ENCODE measurements around the gene SPRN. TPM values are rescaled to one million over a fixed set of nuclear protein-coding genes. Genes with fewer than 3 reads are reported as not detected.
"Not testable (repeated sequence)": the region's sequence is repeated elsewhere in the genome, so short reads cannot be mapped to it uniquely, and the experiment has no call there.

The SPRN gene, protein sequence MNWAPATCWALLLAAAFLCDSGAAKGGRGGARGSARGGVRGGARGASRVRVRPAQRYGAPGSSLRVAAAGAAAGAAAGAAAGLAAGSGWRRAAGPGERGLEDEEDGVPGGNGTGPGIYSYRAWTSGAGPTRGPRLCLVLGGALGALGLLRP
- total RNA-seq = not detected

DNA sequence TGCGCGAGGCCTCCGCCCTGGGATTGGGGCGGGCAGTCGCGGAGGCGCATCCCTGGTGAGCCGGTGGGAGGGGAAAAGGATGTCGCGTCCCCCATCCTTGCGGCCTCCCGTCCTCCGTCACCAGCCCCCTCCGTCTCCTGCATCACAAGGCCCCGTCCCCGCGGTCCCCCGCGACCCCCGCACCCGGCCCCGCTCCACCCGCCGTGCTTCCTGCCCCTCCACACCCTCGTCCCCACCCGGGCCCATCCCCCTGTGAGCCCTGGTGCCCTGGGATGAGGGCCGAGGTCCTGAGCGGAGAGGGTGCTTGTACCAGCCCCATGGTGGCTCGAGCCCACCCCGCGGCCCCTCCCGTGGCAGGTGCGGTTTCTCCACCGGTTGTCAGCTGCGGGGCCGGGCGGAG, at the start of gene SPRN:
TSS of gene SPRN (minus strand) at position 25 of the 400 bp plus-strand sequence. CDS start 944 bp downstream, outside the sequence.
- H3K27me3 Mint-ChIP-seq; CTCF ChIA-PET; H3K36me3 Mint-ChIP-seq (ENCODE audit: low read depth); intact Hi-C loops (cut with micrococcal nuclease); ATAC-seq; H3K27ac Mint-ChIP-seq; DNase-seq; H3K9me3 Mint-ChIP-seq; H3K4me1 Mint-ChIP-seq (ENCODE audit: low read depth); POLR2A ChIA-PET; H3K4me3 Mint-ChIP-seq: not testable (repeated sequence)

GRCh38 chr10:133474027-133474426, 49.6 kb upstream of the SPRN start:
- ChIA-PET CTCF (no interaction called here), POLR2A (interaction anchor here (0.6 kb wide), 1 partner anchor 8 kb away, joined by 3 read pairs; no protein-coding TSS in a partner anchor)
- Mint-ChIP-seq H3K9me3 (no peaks in the 10 kb centered on the region), H3K27me3 (no peaks in the 10 kb centered on the region), H3K4me1 (ENCODE audit: low read depth) (peaks cover 25% of the 10 kb centered on the region), H3K27ac (peak overlapping the region; percentile 13), H3K4me3 (no peak overlapping the region), H3K36me3 (ENCODE audit: low read depth) (peaks cover 6% of the 10 kb centered on the region)
- intact Hi-C loops (cut with micrococcal nuclease) = no loop called here
- TF ChIP-seq, protein P1, sequence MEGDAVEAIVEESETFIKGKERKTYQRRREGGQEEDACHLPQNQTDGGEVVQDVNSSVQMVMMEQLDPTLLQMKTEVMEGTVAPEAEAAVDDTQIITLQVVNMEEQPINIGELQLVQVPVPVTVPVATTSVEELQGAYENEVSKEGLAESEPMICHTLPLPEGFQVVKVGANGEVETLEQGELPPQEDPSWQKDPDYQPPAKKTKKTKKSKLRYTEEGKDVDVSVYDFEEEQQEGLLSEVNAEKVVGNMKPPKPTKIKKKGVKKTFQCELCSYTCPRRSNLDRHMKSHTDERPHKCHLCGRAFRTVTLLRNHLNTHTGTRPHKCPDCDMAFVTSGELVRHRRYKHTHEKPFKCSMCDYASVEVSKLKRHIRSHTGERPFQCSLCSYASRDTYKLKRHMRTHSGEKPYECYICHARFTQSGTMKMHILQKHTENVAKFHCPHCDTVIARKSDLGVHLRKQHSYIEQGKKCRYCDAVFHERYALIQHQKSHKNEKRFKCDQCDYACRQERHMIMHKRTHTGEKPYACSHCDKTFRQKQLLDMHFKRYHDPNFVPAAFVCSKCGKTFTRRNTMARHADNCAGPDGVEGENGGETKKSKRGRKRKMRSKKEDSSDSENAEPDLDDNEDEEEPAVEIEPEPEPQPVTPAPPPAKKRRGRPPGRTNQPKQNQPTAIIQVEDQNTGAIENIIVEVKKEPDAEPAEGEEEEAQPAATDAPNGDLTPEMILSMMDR (IDR thresholded peaks at IDR 0.05) = no peak
- DNase-seq (peak; percentile 24), ATAC-seq (peak; percentile 55)

GRCh38 chr10:133473270-133473669, 48.8 kb upstream of the SPRN start:
- H3K36me3 Mint-ChIP-seq (ENCODE audit: low read depth) = peaks cover 8% of the 10 kb centered on the region
- intact Hi-C loops (cut with micrococcal nuclease) = no loop called here
- DNase-seq (no peak), ATAC-seq (no peak)
- no peaks in the 10 kb centered on the region for H3K27me3 Mint-ChIP-seq
- ChIA-PET POLR2A (interaction anchor here (0.6 kb wide), 1 partner anchor 8 kb away, joined by 3 read pairs; no protein-coding TSS in a partner anchor), CTCF (no interaction called here)
- no peak overlapping the region for H3K4me3 Mint-ChIP-seq
- no peak overlapping the region for H3K27ac Mint-ChIP-seq
- peaks cover 25% of the 10 kb centered on the region for H3K4me1 Mint-ChIP-seq (ENCODE audit: low read depth)
- TF ChIP-seq, protein P1 (IDR thresholded peaks at IDR 0.05) = no peak
- no peaks in the 10 kb centered on the region for H3K9me3 Mint-ChIP-seq

DNA sequence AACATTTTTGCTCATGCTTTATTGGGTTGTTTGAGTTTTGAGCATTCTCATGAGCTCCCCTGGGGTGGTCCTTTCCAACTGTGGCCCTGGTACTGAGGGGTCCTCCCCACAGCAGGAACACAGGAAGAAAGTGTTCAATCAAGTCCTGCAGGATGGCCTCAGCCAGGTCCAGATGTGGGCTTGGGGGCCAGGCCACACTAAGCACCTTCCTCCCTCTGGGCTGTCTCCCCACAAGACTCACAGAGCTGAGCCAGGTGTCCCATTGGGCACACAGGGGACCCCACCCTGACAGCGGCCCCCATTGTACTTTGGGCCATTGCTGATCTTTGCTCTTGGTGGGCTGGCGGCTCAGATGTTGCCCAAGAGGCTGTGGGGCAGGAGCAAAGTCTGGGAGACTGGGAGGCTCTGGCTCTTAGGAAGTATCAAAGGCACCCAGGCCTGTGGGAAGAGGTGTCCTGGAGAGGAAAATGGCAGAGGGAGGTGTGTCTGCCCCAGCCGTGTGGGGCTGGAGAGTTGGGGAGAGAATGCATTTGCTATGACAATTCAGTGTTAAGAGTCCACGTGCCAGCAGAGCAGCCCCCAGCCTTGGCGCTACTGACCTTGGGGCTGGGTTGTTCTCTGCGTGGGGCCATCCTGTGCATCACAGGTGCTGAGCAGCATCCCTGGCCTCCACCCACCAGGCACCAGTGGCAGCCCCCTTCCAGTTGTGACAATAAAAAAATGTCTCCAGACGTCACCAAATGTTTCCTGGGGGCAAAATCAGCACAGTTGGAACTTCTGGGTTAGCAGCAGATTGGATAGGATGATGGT, 47.1 kb upstream of the SPRN start:
- ATAC-seq (no peak), DNase-seq (no peak)
- no peak overlapping the region for H3K4me3 Mint-ChIP-seq
- peaks cover 25% of the 10 kb centered on the region for H3K4me1 Mint-ChIP-seq (ENCODE audit: low read depth)
- peaks cover 11% of the 10 kb centered on the region for H3K36me3 Mint-ChIP-seq (ENCODE audit: low read depth)
- ChIA-PET CTCF (no interaction called here), POLR2A (no interaction called here)
- H3K9me3 Mint-ChIP-seq = no peaks in the 10 kb centered on the region
- H3K27ac Mint-ChIP-seq = no peak overlapping the region
- intact Hi-C loops (cut with micrococcal nuclease) = no loop called here
- no peaks in the 10 kb centered on the region for H3K27me3 Mint-ChIP-seq
- TF ChIP-seq, protein P1 (IDR thresholded peaks at IDR 0.05) = no peak

- DNase-seq; POLR2A ChIA-PET; H3K27ac Mint-ChIP-seq; H3K27me3 Mint-ChIP-seq; H3K9me3 Mint-ChIP-seq; ATAC-seq; CTCF ChIA-PET; intact Hi-C loops (cut with micrococcal nuclease); H3K4me1 Mint-ChIP-seq (ENCODE audit: low read depth); H3K4me3 Mint-ChIP-seq: not testable (repeated sequence)
- H3K36me3 Mint-ChIP-seq (ENCODE audit: low read depth) = peaks cover 11% of the 10 kb centered on the region
These were observed 44.8 kb upstream of the SPRN start for GRCh38 chr10:133469205-133469604.

- no peak overlapping the region for H3K4me3 Mint-ChIP-seq
- no peak for ATAC-seq
- H3K4me1 Mint-ChIP-seq (ENCODE audit: low read depth) = no peaks in the 10 kb centered on the region
- H3K27me3 Mint-ChIP-seq = no peaks in the 10 kb centered on the region
- H3K27ac Mint-ChIP-seq = no peak overlapping the region
- DNase-seq = no peak
- TF ChIP-seq, protein P1 (IDR thresholded peaks at IDR 0.05) = no peak
- no peaks in the 10 kb centered on the region for H3K9me3 Mint-ChIP-seq
- intact Hi-C loops (cut with micrococcal nuclease) = no loop called here
- H3K36me3 Mint-ChIP-seq (ENCODE audit: low read depth) = peaks cover 11% of the 10 kb centered on the region
- CTCF ChIA-PET = no interaction called here
- POLR2A ChIA-PET = no interaction called here
These were observed 43.0 kb upstream of the SPRN start for GRCh38 chr10:133467286-133467911.
